DMS53 treated with DMSO at 0.1 percent for 48 hours (cell line): ENCODE results near the gene CAV1.
A peak's percentile ranks its signal among the peaks of the same experiment; 100 is the strongest.
"Not testable (repeated sequence)": the region's sequence is repeated elsewhere in the genome, so short reads cannot be mapped to it uniquely, and the experiment has no call there.

Experiments used
- DNase-seq: peaks from one replicate; lab custom pipeline; 2025; ENCODE audit not compliant: unreplicated experiment; lab: John Stamatoyannopoulos, UW

CAV1 gene

DNA sequence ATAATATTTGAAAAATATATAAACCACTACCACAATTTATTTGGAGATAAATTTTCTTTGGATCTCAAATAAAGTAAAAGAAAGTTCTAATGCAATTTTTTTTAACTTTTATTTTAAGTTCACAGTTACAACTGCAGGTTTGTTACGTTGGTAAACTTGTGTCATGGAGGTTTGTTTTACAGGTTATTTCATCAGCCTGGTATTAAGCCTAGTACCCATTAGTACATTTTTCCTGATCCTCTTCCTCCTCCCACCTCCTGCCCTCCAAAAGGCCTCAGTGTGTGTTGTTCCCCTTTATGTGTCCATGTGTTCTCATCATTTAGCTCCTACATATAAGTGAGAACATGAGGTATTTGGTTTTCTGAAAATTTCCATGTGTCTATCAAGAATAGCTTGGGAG is 54.5 kb downstream of the CAV1 start:
- DNase-seq: no peak

DNA sequence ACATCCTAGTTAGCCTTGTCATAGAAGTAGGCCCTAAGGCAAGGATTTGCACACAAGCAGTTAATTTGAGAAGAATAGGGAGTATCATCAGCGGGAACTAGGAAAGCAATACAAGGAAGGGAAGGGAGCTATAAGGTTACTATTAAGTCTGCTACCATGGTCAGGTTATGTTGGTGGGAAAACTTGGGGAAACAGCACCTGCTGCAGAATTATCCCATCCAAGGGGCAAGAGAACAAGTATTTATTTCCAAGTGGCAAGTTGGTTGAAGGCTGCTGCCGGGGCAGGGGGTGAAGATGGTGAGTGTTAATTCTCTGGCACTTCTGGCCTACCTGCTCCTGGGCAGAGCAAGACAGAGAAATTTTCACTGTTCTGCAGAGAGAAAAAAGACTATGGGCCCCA is 55.0 kb downstream of the CAV1 start:
- no peak for DNase-seq

DNA sequence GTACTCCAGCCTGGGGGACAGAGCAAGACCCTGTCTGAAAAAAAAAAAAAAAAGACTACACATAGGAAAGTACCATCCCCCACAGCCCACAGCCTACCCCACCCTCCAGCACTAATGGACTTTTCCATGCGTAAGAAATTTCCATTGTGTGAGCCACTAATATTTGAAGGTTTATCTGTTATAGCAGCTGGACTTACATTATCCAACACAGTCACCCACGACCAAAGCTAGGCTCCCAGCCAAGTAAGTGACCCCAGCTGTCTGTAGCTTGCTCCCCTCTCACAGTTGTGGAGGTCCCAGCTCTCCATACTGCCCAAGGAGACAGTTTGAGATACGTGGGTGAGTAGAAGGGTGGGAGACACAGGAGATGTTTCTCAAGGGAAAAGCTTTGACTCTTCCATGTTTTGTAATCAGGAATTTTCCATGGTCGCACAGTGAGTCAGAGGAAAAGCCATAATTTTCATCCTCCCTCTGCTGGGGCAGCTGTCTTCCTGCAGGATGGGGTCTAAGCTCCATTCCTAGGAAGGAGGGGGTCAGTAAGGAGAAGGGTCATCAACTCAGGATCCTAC is 57.4 kb downstream of the CAV1 start:
- no peak for DNase-seq

DNA sequence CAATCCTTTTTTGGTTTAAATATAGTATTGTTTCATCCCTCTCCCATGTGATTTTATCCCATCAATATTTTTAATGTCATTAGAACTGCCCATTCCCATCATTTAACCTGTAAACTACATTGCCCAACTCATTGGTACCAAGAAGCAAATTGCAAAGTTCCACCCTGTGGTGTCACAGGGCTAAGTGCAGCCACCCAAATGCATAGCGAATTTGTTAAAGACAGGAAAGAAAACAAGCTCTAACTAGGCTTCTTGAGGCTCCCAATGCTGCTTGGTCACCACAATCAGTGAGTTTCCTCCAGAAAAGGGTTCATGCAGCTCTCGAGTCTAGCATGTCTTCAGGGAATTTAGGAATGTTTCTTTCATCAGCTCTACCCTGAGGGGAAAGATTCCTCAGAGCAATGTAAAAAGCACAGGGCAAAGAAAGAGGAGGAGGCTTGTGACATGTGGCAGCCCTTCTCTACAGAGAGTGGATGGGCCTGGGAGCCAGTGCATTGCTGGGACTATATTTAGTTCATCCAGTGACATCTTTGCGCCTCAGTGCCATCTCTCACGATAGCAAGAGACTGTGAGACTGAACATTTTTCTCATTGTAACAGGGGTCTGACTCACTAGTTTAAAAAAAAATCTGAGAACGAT is 58.1 kb downstream of the CAV1 start:
- DNase-seq: no peak

DNA sequence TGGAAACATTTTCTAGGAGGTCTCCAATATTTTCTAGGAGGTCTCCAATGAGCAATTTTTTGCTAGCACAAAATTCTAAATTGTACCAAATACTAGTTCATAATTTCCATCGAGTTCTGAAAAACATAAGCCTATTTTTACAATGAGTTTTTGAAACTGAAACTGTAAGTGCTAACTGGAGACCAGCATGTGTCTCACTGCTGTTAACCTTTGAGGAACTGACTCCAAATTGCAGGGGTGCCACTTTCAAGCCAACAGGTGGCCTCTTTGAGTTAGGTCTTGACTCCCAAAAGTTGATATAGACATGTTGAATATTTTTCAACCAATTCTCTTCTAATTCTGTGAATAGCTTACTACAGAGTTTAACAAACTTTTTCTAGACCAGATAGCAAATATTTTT is 58.8 kb downstream of the CAV1 start:
- no peak for DNase-seq

DNA sequence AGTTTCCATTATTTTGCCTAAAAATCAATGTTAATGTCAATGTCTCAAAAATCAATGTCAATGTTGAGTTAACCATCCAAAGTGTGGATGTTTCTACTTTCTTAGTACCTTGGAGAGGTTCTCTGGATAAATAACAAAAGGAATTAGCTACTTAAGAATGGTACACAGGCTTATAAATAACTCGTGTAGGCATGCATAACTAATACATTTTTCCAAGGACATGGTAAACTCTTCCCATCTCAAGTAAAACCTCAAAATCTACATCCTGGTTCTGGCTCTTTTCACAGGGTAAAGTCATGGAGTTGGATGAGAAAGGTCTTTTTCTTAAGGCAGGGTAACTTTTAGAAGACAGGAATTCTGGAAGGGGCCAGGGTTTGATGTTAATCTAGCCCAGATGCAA is 59.9 kb downstream of the CAV1 start:
- no peak for DNase-seq

DNA sequence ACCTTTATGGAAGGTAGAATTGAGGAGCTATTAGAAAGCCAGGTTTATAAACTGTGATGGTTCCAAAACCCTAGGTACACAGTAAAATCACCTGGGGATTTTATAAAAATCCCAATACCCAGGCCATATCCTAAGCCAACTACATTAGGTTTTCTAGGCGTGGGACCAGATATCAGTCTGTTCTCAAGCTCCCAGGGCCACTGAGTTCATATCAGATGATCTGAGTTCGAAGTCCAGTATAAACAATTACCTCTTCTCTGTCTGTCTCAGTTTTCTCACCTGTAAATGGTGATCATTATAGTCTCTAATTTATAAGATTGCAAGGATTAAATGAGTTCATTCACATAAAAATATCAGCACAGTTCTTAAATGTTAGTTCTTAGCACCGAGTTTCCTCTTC is 60.6 kb downstream of the CAV1 start:
- DNase-seq: no peak

DNA sequence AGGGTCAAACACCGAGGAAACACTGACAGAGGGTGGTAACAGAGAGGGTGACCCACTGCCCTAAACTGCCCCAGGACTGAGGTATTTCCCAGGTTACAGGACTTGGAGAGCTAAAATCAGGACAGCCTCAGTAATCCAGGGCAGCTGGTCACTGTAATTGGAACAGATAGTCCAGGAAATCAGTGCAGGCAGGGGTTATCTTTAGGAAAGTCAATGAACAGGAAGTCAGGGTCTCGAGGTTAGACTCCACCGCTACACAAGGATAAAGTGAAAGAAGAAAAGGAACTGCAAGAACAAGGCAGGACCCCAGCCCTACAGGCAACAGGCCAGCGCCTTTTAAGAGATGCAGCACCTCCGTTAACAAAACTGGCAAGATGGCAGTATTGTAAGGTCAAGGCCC is 61.1 kb downstream of the CAV1 start:
- DNase-seq: no peak

DNA sequence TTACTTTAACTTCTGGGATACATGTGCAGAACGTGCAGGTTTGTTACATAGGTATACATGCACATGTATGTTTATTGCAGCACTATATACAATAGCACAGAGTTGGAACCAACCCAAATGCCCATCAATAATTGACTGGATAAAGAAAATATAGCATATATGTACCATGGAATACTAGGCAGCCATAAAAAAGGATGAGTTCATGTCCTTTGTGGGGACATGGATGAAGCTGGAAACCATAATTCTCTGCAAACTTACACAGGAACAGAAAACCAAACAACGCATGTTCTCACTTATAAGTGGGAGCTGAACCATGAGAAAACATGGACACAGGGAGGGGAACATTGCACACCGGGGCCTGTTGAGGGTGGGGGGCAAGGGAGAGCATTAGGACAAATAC is 62.4 kb downstream of the CAV1 start:
- DNase-seq: not testable (repeated sequence)

DNA sequence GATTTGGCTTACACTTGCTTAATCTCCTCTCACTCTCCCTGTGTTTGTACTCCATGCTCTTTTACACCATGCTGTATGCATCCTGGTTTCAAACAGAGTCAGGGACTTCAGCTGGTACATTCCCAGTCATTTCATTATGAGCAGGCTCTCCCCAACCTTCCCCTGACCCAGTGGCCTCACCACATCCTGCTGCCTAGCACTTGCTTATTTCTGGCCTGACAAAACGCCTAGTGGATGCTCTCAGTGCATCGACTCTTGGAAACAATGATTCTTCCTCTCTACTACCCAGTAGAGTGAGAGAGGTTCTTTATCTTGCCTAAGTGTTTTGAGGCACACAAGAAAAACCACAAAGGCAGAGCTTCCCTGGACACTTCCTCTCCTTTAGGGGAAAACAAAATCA is 63.4 kb downstream of the CAV1 start:
- DNase-seq: no peak

DNA sequence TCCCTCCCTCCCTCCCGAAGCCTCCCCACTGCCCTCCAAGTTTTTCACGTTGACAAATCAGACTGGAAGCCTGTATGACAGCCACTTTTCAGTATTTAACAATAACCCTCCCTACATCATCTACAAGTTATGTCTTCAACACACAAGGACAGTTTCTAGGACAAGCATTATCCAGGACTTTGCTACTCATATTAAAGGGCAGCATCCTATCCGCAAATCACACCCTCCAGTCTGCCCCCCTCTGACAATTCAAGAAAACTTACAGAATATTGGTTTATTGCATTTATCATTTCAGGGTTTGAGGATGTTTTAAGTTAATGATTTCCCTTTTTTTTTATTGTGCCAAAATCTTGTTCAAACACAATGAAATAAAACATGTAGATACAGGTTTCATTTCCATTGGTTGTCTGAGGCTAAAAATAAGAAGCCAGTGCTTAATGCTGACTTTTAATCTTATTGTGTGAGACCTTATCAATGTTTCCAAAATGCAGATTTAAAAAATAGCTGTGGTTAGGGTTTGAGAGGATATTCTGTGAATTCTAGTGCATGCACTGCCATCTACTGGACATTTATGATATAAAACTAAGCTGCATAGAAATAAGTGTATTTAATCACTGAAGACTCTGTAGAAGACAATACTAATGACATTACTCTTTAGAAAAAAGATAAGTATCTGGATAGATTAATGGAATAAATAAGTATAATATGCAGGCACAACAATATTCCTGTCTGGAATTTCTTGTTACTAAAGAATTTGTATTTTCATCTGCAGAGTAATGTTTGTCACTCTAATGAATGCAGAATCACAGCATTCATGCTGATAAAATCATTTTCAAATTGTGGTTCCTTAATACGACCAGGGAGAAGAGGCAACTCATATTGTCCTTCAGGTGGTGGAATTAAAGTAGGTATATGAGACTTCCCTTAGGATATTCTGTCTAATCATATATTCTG is 64.1 kb downstream of the CAV1 start:
- DNase-seq: peak; percentile 60

DNA sequence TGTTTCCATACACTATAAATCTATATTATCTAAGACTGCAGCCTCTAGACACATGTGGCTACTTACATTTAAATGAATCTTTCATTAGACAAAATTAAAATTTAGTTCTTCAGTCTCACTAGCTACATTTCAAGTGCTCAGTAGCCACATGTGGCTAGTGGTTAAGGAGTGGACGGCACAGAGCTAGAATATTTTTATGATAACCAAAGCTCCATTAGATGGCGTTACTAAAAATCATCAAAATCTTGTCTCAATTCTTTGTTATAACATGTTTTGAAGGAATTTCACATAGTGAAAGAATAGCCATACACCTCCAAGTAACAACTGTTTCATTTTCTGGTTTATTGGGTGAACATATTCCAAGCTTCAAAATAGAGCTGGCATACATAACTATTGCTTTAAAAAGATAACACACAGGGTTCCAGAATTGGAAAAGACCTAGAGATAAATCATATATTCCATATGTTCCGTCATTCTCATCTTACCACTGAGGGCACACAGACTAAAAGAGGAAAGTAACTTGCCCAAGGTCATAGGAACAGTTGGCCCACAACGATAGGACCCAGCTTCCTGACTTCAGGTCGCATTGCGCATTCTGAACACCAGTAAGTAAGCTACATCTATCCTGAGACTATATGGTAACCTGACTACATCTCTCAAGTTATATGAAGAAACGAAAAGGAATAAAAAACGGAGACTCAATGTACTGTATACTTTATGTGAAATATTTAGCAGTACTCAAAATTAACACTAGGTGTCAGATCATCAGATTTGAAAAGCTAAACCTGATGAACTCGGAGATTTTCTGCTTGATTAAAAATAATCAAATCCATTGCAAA is 66.6 kb downstream of the CAV1 start:
- DNase-seq: peak; percentile 42

DNA sequence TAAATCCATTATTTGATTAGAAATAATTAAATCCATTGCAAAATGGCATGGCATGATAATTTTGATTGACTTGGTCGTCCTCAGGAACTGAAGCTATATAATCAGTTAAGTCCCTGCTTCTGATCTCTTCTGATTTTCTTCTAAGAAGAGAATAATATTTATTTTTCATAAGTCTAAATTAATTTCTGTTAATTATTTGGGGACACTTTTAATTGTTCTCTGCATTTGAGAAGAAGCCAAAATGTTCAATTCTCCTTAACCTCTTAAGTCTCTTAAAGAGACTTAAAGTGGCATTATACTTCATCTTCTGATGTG is 67.2 kb downstream of the CAV1 start:
- DNase-seq: no peak

DNA sequence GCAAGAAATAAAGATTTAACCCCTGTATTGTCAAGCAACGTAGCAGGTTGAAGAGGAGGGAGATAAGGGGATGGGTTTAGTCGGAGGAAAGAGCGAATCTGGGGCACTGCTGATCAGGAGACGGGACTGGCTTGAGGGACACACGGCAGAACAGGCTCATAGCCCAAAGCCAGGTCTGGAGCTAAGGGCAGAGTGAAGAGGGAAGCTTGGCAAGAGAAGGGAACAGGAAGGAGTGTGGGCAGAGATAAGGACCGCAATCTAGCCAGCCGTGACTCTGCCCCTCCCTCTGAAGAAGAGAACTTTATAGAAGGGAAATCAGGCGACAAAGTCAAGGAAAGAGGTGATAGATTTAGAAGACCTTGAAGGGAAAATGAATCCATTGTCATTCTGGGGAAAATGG is 67.6 kb downstream of the CAV1 start:
- no peak for DNase-seq

DNA sequence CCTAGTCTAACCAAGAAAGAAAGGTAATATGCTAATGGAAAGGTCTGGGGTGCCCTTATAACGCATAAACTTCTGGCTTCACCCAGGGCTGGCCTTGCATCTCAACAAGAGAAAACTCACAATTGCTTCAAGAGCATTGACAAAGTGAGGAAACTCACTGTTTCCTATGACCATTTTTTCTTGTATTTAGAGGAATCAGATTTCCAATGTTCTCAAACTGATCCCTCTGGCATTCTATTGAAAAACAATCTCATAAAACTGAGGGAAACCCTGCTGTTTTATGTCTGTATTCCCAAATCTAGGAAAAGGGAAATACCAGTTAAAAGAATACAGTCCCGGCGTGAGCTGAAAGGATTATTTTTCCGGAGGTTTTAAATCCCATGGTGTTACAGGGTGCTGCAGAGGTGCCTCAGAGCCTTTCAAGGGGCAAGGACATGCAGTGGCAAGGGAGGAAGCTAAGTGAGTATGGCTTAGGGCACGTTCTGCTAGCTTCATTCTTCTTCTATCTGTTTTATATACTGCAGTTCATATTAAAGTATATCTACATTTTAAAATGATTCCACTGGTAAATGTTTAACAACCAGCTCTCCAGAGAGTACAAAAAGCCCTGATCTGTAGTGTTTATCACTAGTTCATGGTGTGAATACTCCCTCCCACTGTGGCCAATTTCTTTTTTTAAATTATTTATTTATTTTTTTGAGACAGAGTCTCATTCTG is 68.7 kb downstream of the CAV1 start:
- no peak for DNase-seq

DNA sequence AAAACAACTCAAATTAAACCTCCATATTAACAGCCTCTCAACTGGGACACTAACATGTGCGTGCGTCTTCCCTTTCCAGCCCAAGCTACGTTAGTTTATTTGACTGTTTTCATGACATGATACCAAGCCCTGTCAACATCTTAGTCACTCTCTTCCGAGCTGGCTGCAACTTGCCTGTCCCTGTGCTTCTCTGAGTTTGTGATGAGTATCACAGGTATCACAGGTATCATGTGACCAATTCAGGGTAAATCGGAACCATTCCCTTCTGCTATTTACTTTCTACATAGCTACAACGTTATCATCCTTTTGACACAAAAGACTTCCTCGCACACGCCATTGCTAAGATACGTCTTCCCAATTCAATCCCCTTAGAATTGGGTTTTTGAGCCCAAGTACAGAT is 70.2 kb downstream of the CAV1 start:
- DNase-seq: no peak

DNA sequence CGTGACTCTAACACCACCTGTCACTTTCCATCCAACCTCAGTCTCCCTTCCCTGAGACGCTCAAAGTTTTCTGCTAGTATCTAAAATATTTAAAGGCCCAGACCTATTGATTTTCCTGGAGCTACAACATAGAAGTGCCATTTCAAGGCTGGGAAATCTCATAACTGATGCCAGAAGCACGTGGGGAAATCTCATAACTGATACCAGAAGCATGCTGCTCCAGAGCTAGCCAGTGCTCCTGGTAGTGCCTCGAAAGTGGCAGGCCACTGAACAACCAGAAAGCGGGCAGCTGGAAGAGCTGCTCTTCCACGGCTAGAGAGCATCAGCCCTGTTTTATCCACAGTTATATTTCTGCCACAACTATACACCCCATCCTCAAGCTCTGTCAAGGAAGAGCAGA is 72.5 kb downstream of the CAV1 start:
- no peak for DNase-seq

DNA sequence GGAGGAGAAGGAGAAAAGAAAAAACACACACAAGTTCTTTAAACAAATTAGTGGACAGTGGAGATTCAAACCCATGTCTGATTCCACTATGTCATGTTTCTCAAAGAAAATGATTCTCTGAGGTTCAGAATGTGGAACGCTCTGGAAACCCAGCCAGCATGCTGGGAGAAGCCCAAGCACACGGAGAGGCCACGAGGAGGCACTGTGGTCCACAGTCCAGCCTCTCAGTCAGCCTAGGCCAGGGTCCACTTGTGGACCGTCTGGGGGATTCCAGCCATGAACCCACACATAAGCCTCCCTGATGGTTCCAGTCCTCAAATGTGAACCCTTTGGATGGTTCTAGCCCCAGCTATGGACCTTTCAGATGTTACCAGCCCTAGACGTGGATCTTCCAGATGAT is 73.4 kb downstream of the CAV1 start:
- DNase-seq: no peak

DNA sequence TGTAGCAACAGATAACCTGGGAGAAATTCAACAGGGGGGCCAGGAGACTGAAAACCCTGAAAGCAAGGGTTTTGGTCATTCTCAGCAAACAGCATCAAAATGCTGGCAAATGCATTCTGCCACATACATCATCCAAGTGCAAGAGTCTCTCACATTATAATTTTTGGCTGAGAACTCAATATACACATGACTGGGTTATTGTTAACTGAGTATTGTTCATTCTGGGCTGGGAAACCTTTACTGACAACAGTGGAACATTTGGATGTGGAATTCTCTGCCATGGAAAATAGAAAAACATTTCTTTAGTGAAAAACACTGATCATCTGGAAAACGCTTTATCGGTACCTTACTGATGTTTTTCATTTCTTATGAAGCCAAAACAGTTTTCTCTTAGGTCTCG is 74.0 kb downstream of the CAV1 start:
- no peak for DNase-seq

DNA sequence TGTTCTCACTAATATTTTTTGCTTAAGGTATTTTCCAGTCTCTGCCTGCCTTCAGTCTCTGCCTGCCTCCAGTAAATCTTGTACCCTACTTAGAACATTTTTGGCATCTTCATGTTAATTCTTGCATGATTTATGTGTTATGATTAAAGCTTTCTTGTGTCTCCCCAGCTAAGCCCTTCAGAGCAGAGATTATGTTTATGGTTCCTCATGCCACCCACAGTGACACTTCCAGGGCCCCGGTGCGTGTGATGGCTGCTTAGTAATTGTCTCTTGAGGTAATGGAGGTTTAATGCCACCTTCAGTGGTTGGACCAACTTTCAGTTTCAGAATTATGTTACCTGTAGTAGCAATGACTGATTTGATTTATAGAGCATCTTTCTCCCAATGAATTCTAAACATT is 76.6 kb downstream of the CAV1 start:
- DNase-seq: no peak

DNA sequence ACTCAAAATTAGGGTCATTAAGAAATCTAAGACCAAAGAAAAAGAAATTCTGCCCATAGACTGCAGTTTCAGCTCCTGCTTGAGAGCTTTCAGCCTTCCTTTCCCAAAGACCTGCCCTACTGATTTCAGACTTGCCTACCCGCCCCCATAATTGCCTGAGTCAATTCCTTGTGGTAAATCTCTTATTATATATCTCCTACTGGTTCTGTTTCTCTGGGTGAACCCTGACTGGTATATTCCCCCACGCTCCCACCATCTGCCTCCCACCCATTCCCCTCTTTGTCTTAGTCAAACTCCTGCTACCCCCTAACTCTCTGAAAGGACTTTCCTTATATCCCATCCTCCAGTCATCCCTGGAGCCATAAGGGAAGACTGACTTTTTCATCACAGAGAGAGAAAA is 82.5 kb downstream of the CAV1 start:
- DNase-seq: no peak
